ENCODE measurements around the gene TMEM140.

Gene TMEM140

GRCh38 chr7:135154734-135155133 lies 6.9 kb downstream of the TMEM140 start:
- no peak for DNase-seq
- in situ Hi-C loops (cut with MboI; ENCODE audit: low pct_unique_long_range_greater_than_20kb, low sequenced_read_pairs), result loop anchor here (25.0 kb wide), 1 partner anchor 167 kb away; the partner anchor contains the start of gene AGBL3

- in situ Hi-C loops (cut with MboI; ENCODE audit: low pct_unique_long_range_greater_than_20kb, low sequenced_read_pairs), result loop anchor here (25.0 kb wide), 1 partner anchor 169 kb away; the partner anchor contains the start of gene AGBL3
- DNase-seq, result peak; percentile 34
These were observed 8.4 kb downstream of the TMEM140 start for GRCh38 chr7:135156290-135156689.

- in situ Hi-C loops (cut with MboI; ENCODE audit: low pct_unique_long_range_greater_than_20kb, low sequenced_read_pairs), result loop anchor here (25.0 kb wide), 1 partner anchor 171 kb away; the partner anchor contains the start of gene AGBL3
- no peak for DNase-seq
These were observed 10.3 kb downstream of the TMEM140 start for GRCh38 chr7:135158141-135158655.

- in situ Hi-C loops (cut with MboI; ENCODE audit: low pct_unique_long_range_greater_than_20kb, low sequenced_read_pairs), result loop anchor here (25.0 kb wide), 1 partner anchor 172 kb away; the partner anchor contains the start of gene AGBL3
- DNase-seq, result no peak
These were observed 11.0 kb downstream of the TMEM140 start for GRCh38 chr7:135158874-135159273.

- in situ Hi-C loops (cut with MboI; ENCODE audit: low pct_unique_long_range_greater_than_20kb, low sequenced_read_pairs), result loop anchor here (25.0 kb wide), 1 partner anchor 172 kb away; the partner anchor contains the start of gene AGBL3
These were observed 11.7 kb downstream of the TMEM140 start for GRCh38 chr7:135159359-135160085.

GRCh38 chr7:135160098-135160857 lies 12.4 kb downstream of the TMEM140 start:
- DNase-seq, result peak; percentile 76
- in situ Hi-C loops (cut with MboI; ENCODE audit: low pct_unique_long_range_greater_than_20kb, low sequenced_read_pairs), result loop anchor here (25.0 kb wide), 1 partner anchor 173 kb away; the partner anchor contains the start of gene AGBL3

More at GRCh38 chr7:135159359-135160085, 11.7 kb downstream of the TMEM140 start:
- DNase-seq, result no peak

GRCh38 chr7:135160858-135161653 lies 13.2 kb downstream of the TMEM140 start:
- DNase-seq, result peak; percentile 88
- in situ Hi-C loops (cut with MboI; ENCODE audit: low pct_unique_long_range_greater_than_20kb, low sequenced_read_pairs), result loop anchor here (25.0 kb wide), 1 partner anchor 174 kb away; the partner anchor contains the start of gene AGBL3

- no peak for DNase-seq
- in situ Hi-C loops (cut with MboI; ENCODE audit: low pct_unique_long_range_greater_than_20kb, low sequenced_read_pairs), result loop anchor here (25.0 kb wide), 1 partner anchor 174 kb away; the partner anchor contains the start of gene AGBL3
These were observed 13.8 kb downstream of the TMEM140 start for GRCh38 chr7:135161669-135162068.

GRCh38 chr7:135162382-135163001 lies 14.6 kb downstream of the TMEM140 start:
- DNase-seq, result no peak
- in situ Hi-C loops (cut with MboI; ENCODE audit: low pct_unique_long_range_greater_than_20kb, low sequenced_read_pairs), result loop anchor here (25.0 kb wide), 1 partner anchor 175 kb away; the partner anchor contains the start of gene AGBL3

GRCh38 chr7:135164357-135165061 lies 16.6 kb downstream of the TMEM140 start:
- in situ Hi-C loops (cut with MboI; ENCODE audit: low pct_unique_long_range_greater_than_20kb, low sequenced_read_pairs), result loop anchor here (25.0 kb wide), 1 partner anchor 177 kb away; the partner anchor contains the start of gene AGBL3
- no peak for DNase-seq

- in situ Hi-C loops (cut with MboI; ENCODE audit: low pct_unique_long_range_greater_than_20kb, low sequenced_read_pairs), result loop anchor here (25.0 kb wide), 1 partner anchor 179 kb away; the partner anchor contains the start of gene AGBL3
These were observed 18.0 kb downstream of the TMEM140 start for GRCh38 chr7:135165862-135166261.

GRCh38 chr7:135166338-135166990 lies 18.6 kb downstream of the TMEM140 start:
- DNase-seq, result no peak
- in situ Hi-C loops (cut with MboI; ENCODE audit: low pct_unique_long_range_greater_than_20kb, low sequenced_read_pairs), result loop anchor here (25.0 kb wide), 1 partner anchor 179 kb away; the partner anchor contains the start of gene AGBL3

More at GRCh38 chr7:135165862-135166261, 18.0 kb downstream of the TMEM140 start:
- DNase-seq, result no peak

- DNase-seq, result no peak
- in situ Hi-C loops (cut with MboI; ENCODE audit: low pct_unique_long_range_greater_than_20kb, low sequenced_read_pairs), result loop anchor here (25.0 kb wide), 1 partner anchor 180 kb away; the partner anchor contains the start of gene AGBL3
These were observed 19.6 kb downstream of the TMEM140 start for GRCh38 chr7:135167365-135167917.

- no peak for DNase-seq
- in situ Hi-C loops (cut with MboI; ENCODE audit: low pct_unique_long_range_greater_than_20kb, low sequenced_read_pairs), result loop anchor here (25.0 kb wide), 1 partner anchor 181 kb away; the partner anchor contains the start of gene AGBL3
These were observed 20.1 kb downstream of the TMEM140 start for GRCh38 chr7:135168001-135168400.

- DNase-seq, result no peak
- in situ Hi-C loops (cut with MboI; ENCODE audit: low pct_unique_long_range_greater_than_20kb, low sequenced_read_pairs), result loop anchor here (25.0 kb wide), 1 partner anchor 181 kb away; the partner anchor contains the start of gene AGBL3
These were observed 20.7 kb downstream of the TMEM140 start for GRCh38 chr7:135168489-135169140.
